Measurements from ENCODE around the gene ARHGEF10L.

GRCh38 chr1:17581389-17582123, 42.1 kb downstream of the ARHGEF10L start:
- TF ChIP-seq, protein P1, sequence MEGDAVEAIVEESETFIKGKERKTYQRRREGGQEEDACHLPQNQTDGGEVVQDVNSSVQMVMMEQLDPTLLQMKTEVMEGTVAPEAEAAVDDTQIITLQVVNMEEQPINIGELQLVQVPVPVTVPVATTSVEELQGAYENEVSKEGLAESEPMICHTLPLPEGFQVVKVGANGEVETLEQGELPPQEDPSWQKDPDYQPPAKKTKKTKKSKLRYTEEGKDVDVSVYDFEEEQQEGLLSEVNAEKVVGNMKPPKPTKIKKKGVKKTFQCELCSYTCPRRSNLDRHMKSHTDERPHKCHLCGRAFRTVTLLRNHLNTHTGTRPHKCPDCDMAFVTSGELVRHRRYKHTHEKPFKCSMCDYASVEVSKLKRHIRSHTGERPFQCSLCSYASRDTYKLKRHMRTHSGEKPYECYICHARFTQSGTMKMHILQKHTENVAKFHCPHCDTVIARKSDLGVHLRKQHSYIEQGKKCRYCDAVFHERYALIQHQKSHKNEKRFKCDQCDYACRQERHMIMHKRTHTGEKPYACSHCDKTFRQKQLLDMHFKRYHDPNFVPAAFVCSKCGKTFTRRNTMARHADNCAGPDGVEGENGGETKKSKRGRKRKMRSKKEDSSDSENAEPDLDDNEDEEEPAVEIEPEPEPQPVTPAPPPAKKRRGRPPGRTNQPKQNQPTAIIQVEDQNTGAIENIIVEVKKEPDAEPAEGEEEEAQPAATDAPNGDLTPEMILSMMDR (IDR thresholded peaks at IDR 0.05; ENCODE audit: borderline replicate concordance, extremely low read depth, low read length, poor library complexity, severe bottlenecking) = no peak
- TF ChIP-seq EZH2 (IDR thresholded peaks at IDR 0.05; ENCODE audit: borderline replicate concordance, low read depth, low read length, severe bottlenecking) = no peak
